GM23338 (cell line): Measurements from ENCODE around the gene MARCKSL1.

Experiments
- EZH2 ChIP-seq: fragments of 200-600 bp; sonication (generic); IDR thresholded peaks from one replicate; pipeline ENCODE4 v1.8.0; 2017; ENCODE audit warnings: antibody characterized with exemption, mild to moderate bottlenecking, low read depth; ENCODE audit not compliant: unreplicated experiment
- TF ChIP-seq, protein P1 (sequence below), 2 experiments: fragments of 200-600 bp in 1 of 2; sonication (generic) in 1 of 2; conservative IDR thresholded peaks; 2 replicates each; pipeline versions ENCODE4 v1.5.1 to v1.6.1; 2016 to 2017; ENCODE audit warnings: antibody characterized with exemption in 2 of 2, low read depth in 2 of 2, mild to moderate bottlenecking in 2 of 2, moderate library complexity in 1 of 2

- TF ChIP-seq, protein P1, sequence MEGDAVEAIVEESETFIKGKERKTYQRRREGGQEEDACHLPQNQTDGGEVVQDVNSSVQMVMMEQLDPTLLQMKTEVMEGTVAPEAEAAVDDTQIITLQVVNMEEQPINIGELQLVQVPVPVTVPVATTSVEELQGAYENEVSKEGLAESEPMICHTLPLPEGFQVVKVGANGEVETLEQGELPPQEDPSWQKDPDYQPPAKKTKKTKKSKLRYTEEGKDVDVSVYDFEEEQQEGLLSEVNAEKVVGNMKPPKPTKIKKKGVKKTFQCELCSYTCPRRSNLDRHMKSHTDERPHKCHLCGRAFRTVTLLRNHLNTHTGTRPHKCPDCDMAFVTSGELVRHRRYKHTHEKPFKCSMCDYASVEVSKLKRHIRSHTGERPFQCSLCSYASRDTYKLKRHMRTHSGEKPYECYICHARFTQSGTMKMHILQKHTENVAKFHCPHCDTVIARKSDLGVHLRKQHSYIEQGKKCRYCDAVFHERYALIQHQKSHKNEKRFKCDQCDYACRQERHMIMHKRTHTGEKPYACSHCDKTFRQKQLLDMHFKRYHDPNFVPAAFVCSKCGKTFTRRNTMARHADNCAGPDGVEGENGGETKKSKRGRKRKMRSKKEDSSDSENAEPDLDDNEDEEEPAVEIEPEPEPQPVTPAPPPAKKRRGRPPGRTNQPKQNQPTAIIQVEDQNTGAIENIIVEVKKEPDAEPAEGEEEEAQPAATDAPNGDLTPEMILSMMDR (conservative IDR thresholded peaks at IDR 0.05; ENCODE audit: low read depth in 2 of 2), result no peak
- TF ChIP-seq EZH2, result no peak
Measured at GRCh38 chr1:32376199-32376598, 40.2 kb upstream of the MARCKSL1 start.
